GM18870 (cell line): Measurements from ENCODE around the gene ACAD9.
"Not testable (repeated sequence)": the region's sequence is repeated elsewhere in the genome, so short reads cannot be mapped to it uniquely, and the experiment has no call there.

ENCODE experiments used
- ATAC-seq: cut with Tn5 transposase; IDR thresholded peaks from one replicate; pipeline ENCODE4 v1.9.1; 2021; ENCODE audit warnings: moderate library complexity; ENCODE audit not compliant: unreplicated experiment

The ACAD9 gene

GRCh38 chr3:128859630-128860029 is 19.8 kb upstream of the ACAD9 start:
- no peak for ATAC-seq

GRCh38 chr3:128861491-128861890 is 17.9 kb upstream of the ACAD9 start:
- no peak for ATAC-seq

GRCh38 chr3:128863560-128863959 is 15.9 kb upstream of the ACAD9 start:
- ATAC-seq, result no peak

- ATAC-seq, result no peak
Measured at GRCh38 chr3:128864351-128864811, 15.0 kb upstream of the ACAD9 start.

GRCh38 chr3:128864849-128865804 is 14.3 kb upstream of the ACAD9 start:
- ATAC-seq, result not testable (repeated sequence)

- ATAC-seq, result no peak
Measured at GRCh38 chr3:128867200-128868125, 12.0 kb upstream of the ACAD9 start.

GRCh38 chr3:128870347-128870746 is 9.1 kb upstream of the ACAD9 start:
- ATAC-seq, result no peak

- ATAC-seq, result no peak
Measured at GRCh38 chr3:128872282-128872681, 7.1 kb upstream of the ACAD9 start.

GRCh38 chr3:128872744-128873143 is 6.7 kb upstream of the ACAD9 start:
- no peak for ATAC-seq

GRCh38 chr3:128873244-128874022 is 6.0 kb upstream of the ACAD9 start:
- no peak for ATAC-seq

GRCh38 chr3:128874481-128875180 is 4.8 kb upstream of the ACAD9 start:
- no peak for ATAC-seq

GRCh38 chr3:128875556-128876120 is 3.8 kb upstream of the ACAD9 start:
- ATAC-seq, result no peak

GRCh38 chr3:128878011-128878457 is 1.4 kb upstream of the ACAD9 start:
- ATAC-seq, result no peak

- ATAC-seq, result peak; percentile 19
Measured at GRCh38 chr3:128878556-128879124, 780 bp upstream of the ACAD9 start.

- ATAC-seq, result no peak
Measured at GRCh38 chr3:128879991-128880390, 571 bp downstream of the ACAD9 start.

- not testable (repeated sequence) for ATAC-seq
Measured at GRCh38 chr3:128880455-128880854, 1.0 kb downstream of the ACAD9 start.

GRCh38 chr3:128881576-128881975 is 2.2 kb downstream of the ACAD9 start:
- ATAC-seq, result no peak

- ATAC-seq, result no peak
Measured at GRCh38 chr3:128882719-128883118, 3.3 kb downstream of the ACAD9 start.

- ATAC-seq, result no peak
Measured at GRCh38 chr3:128884992-128885391, 5.6 kb downstream of the ACAD9 start.
